HG03039 (cell line): ENCODE data around the gene FFAR1.

Experiments
- ATAC-seq: cut with Tn5 transposase; IDR thresholded peaks from one replicate; pipeline ENCODE4 v1.9.1; 2021; ENCODE audit warnings: mild to moderate bottlenecking, moderate library complexity; ENCODE audit not compliant: unreplicated experiment

FFAR1 gene

DNA sequence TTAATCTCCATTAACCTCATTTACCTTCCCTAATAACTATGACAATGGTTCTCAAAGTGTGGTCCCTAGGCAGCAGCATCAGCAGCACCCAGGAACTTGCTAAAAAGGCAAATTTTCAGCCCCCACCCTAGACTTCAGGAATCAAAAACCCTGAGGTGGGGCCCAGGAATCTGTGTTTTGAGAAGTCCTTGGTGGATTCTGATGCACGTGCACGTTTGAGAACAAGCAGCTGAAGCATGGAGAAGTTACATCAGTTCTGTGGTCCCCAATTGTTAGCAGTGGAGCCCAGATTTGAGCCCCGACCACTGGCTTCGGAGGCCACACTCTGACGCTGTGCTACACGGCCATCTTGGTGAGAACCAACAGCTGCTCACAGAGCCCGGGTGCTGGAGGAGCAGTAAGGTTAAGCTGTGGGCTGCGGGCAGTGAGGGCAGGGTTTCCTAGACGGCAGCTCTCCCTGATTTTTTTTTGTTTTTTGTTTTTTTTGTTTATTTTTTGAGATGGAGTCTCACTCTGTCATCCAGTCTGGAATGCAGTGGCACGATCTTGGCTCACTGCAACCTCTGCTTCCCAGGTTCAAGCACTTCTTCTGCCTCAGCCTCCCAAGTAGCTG lies 32.7 kb upstream of the FFAR1 start:
- no peak for ATAC-seq

DNA sequence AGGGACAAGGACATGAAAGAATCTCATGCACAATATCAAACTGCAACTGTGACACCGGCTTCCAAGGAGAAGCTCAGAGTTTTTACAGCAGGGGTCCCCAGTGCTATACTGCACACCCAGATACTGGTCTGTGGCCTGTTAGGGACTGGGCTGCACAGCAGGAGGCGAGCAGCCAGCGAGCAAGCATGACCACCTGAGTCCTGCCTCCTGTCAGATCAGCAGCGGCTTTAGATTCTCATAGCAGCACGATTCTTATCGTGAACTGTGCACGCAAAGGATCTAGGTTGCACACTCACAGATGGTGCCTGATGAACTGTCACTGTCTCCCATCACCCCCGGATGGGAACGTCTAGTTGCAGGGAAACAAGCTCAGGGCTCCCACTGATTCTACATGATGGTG lies 31.8 kb upstream of the FFAR1 start:
- no peak for ATAC-seq

DNA sequence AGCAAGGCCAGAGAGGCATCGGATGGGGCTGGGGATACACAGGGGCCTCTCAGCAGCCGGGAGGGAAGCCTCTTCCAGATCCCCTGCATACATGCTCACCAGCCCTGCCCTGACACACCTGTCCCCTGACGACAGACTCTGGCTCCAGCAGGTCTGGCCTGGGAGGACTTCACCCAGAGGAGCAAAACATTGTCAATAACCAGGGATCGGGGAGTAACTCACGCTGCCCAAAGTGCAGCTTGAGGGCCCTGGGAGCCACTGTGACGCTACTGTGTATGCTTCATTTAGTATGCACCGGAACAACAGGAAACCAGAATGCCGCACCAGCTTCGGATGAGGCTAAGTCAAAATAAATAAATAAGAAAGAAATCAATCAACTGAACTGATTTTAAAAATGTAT lies 31.1 kb upstream of the FFAR1 start:
- no peak for ATAC-seq

DNA sequence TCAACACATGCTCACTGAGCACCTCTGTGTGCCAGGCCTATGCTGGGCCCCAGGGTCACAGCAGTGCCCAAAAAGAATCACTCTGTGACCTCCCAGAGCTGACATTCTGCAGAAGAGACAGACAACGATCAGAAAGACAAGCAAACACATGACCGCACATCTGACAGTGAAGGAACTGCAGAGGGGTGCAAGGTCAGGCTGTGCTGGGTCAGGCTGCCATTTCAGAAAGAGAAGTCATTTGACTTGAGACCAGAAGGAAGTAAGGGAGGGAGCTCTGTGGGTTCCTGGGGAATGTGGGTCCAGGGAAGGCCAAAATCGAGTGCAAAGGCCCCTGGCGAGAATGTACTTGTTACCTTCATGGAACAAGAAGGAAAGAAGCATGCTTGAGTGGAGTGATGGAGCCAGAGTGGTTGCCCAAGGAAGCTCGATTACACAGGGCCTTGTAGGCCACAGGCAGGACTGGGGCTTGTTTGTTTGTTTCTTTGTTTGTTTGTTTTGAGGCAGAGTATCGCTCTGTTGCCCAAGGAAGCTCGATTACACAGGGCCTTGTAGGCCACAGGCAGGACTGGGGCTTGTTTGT lies 30.1 kb upstream of the FFAR1 start:
- no peak for ATAC-seq

DNA sequence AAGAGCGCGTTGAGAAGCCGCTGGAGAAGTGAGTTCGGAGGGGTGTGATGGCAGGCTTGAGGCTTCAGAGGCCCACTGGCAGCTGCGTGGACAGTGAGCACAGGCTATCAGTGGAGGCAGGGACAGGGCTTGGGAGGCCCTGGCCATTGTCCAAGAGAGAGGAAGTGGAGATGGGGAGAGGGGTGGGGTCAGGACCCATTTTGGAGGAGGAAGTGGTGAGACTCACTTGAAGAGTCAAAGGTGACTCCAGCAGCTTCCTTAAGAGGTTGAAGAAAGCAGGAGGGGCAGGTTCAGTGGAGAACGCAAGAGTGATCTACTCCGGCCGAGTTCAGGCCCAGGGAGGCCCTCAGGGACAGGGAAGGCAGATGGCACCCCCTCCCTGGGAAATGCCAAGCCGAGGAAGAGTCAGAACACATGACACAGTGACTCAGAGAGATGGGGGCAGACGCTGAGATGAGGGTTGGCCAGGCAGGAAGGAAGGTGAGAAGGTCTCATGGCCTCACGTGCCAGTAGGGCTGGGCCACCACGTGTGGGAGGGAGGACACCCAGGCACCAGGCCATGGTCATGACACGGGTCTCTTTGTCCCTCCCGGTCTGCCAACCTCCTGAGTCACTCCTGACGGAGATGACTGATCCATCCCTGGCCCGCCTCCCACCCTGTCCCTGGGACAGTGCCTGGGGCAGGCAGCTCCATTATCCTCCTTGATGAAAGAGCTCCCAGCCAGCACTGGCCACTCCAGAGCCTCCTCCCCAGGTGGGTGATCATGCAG lies 28.8 kb upstream of the FFAR1 start:
- ATAC-seq, result no peak

DNA sequence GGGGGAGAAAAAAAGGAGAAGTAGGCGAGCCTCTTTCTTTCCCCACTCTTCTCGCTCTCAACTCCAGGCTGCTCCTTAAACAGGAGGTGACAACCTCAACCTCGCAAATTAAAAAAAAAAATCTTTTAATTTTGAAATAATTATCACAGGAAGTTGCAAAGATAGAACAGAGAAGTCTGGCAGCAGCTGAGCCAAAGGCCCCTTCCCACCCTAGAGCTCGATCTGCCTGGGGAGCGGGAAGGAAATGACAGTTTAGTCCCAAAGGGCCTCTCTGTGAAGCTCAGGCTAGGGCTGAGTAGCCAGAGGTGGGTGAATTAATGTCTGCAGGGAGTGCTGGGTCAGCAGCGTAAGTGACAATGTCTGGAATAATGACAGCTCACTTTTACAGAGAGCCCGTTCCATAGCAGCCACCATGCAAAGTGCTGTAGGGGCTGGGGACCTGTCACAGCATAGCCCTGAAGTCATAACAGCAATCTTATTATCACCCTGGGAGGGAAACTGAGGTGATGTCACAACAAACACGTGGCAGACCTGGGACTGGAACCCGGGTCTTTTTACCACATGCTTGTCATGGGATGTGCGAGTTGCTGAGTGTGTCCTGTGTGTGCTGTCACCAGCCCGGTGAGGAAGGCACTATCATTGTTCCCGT lies 27.5 kb upstream of the FFAR1 start:
- ATAC-seq, result no peak

DNA sequence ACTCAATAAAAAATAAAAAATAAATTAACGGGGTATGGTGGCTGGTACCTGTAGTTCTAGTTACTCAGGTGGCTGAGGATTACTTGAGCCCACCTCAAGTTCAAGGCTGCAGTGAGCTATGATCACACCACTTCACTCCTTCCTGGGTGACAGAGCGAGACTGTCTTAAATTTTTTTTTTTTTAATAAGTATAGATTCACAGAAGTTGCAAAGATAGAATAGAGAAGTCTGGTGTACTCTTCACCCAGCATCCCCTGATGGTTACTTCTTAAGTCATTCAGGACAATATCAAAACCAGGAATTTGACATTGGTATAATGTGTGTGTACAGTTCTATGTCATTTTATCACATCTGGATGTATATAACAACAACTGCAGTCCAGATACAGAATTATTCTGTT lies 26.4 kb upstream of the FFAR1 start:
- no peak for ATAC-seq

DNA sequence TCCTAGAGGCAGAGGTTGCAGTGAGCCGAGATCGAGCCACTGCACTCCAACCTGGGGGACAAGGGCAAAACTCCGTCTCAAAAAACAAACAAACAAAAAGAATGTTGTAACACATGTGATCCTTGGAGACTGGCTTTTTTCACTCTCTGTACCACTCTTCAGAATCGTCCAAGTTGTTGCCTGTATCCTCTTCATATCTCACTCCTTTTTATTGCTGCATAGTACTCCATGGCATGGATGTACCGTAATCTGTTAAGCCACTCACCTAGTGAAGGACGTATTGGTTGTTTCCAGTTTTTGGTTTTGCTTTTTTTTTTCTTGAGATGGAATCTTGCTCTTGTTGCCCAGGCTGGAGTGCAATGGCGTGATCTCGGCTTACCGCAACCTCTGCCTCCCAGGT lies 25.7 kb upstream of the FFAR1 start:
- ATAC-seq, result no peak

DNA sequence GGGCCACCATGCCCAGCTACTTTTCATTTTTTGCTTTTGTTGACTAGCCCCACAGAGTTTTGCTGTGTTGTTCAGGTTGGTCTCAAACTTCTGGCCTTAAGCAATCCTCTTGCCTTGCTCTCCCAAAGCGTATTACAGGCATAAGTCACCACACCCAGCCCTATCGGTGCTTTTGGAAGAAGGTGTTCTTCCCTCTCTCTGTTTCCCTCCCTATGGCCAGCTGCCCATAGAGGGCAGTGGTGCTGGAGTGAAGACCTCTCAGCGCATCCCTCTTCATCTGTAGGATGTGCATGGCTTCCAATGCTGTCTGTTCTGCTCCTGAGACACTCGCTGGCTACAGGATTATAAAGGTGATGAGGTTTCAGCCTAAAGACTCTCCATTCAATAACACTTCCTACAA lies 20.1 kb upstream of the FFAR1 start:
- ATAC-seq, result no peak

DNA sequence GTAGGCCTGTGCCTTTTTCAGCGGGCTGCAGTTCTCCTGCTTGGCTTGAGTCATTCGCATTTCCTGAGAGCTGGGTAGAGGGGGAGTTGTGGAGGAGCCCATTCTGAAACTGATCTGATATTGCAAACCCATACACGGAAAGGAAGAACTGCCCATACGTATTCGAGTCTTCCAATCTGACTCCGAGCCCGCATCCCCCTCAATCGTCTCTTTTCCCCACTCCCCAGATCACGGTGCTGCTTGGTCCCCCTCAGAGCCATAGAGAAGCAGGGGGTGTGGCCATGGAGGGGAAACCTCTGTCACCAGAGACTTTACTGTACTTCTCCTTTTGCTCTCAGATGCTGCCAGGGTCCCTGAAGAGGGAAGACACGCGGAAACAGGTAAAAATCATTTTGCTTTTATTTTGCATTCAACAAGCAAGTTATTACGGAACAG lies 18.8 kb upstream of the FFAR1 start, which contains the start of gene CD22:
Gene CD22 (plus strand): TSS at position 337 of the 435 bp plus-strand sequence. CDS start 2,854 bp downstream, outside the sequence.
- ATAC-seq, result no peak

DNA sequence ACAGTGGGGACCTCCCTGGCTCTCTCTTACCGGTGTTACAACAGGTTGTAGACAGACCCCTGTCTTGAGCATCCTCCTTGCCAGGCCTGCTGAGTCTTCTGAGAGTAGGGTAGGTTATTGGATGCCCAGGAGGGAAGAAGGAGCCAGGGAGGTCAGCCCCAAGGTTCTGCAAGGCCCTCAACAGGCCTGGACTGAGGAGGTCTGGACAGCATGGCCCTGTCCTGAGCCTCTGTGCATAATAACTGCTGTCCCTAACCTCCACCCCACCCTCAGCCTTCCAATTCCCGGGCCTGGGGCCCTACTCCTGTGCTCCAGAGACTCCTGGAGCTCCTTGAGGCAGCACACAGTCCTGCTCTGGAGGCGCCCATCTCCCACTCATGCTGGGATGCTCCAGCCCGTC lies 18.4 kb upstream of the FFAR1 start:
- ATAC-seq, result no peak

DNA sequence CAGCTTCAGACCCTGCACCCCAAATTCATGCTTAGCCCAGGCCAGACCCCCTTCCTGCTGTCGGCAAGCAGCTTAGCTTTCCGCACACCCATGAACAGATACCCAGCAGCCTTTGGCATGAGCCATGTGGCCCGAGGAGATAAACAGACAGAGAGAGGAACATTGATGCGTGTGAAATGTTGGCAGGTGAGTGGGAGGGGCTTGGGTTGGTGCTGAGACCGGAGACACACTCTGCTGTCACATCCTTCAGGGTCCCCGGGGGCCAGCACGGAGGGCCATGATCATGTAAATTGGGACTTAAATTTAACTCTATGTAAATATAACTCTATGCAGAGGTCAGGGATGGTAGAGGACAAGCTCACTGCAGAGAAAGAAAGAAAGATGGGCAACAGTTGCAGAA lies 17.2 kb upstream of the FFAR1 start:
- ATAC-seq, result no peak

DNA sequence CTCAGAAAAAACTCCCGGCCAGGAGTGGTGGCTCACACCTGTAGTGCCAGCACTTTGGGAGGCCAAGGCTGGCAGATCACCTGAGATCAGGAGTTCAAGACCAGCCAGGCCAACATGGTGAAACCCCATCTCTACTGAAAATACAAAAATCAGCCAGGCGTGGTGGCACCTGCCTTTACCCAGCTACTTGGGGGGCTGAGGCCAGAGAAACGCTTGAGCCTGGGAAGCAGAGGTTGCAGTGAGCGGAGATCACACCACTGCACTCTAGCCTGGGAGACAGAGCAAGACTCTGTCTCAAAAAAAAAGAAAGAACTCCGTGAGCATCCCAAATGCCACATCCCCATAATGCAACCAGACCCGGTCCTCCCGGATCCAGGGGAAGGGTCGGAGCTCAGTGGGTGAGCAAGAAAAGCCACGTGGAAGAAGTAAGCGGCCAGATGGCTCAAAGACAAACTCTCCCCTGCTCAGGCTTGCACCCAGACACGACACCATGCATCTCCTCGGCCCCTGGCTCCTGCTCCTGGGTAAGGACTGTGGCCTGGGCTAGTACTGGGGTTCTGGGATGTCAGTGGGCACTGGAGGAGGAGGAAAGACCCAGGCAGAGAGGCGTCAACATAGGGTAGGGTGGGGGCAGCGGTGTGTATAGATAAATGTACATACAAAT lies 16.0 kb upstream of the FFAR1 start:
- no peak for ATAC-seq

DNA sequence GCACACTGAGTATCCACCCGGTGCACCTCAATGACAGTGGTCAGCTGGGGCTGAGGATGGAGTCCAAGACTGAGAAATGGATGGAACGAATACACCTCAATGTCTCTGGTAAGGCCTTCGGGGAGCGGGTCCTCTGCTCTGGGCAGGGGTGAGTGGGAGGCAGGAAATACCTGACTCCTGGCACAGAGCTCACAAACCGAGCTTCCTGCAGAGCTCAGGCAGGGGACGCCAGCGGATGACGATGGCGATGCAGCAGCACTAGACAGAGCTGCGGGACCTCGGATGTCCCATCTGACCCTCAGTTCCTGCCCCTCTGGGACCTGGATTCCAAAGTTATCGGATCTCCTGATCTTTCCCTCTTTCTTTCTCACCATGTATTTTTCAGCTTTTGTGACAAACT lies 14.9 kb upstream of the FFAR1 start:
- no peak for ATAC-seq

DNA sequence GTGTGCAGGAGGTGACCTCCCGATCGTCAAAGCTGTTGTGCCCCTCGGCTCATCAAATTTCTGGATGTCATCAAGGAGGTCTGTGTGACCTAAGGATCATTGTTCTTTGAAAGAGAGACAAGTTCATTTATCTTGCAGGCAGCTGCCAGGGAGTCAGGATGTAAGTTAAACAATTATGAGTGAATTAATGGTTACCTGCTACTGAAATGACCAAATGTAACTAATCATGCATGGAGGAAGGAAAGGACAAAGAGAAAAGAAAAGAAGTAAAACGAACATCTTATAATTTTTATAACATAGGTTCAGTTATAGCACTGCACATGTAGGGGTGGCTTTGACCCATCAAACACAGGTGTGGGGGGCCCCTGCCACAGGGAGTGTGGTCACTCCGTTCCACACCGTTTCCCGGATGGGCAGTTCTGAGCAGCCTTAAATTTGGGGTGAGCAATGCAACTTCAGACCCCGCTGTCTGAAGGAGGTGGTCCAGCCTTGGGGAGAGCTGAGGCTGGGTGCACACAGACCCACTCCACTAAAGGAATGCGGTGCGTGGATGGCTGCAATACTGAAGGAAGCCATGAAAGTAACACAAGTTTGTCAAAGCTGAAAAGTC lies 13.5 kb upstream of the FFAR1 start:
- ATAC-seq, result no peak

DNA sequence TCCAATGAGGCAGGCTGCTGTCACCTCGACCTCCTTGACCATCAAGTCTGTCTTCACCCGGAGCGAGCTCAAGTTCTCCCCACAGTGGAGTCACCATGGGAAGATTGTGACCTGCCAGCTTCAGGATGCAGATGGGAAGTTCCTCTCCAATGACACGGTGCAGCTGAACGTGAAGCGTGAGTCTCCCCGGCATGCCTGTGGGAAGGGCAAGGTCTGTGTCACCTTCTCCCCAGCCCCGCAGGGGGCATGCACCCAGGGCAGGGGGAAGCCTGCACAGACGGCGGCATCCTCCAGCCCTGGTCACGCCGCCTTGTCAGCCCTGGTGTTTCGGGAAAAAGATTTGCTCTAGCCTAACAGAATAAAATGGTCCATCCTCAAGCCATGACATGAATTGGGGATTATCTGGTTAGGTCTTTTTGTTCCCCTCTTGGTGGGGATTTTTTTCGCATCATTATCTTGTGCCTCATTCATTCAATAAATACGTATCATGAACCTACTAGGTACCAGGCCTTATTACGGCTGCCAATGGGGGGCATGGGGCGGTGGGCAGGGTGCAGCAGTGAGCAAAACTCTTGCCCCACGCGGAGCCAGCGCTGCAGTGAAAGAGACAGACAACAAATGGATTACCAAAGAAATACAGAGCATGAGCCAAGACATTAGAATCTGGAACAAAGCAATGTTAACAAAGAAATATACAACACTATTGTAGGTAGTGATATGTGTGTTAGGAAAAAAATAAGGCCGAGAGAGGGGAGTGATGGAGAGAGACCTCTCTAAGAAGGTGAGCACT lies 11.3 kb upstream of the FFAR1 start:
- no peak for ATAC-seq

DNA sequence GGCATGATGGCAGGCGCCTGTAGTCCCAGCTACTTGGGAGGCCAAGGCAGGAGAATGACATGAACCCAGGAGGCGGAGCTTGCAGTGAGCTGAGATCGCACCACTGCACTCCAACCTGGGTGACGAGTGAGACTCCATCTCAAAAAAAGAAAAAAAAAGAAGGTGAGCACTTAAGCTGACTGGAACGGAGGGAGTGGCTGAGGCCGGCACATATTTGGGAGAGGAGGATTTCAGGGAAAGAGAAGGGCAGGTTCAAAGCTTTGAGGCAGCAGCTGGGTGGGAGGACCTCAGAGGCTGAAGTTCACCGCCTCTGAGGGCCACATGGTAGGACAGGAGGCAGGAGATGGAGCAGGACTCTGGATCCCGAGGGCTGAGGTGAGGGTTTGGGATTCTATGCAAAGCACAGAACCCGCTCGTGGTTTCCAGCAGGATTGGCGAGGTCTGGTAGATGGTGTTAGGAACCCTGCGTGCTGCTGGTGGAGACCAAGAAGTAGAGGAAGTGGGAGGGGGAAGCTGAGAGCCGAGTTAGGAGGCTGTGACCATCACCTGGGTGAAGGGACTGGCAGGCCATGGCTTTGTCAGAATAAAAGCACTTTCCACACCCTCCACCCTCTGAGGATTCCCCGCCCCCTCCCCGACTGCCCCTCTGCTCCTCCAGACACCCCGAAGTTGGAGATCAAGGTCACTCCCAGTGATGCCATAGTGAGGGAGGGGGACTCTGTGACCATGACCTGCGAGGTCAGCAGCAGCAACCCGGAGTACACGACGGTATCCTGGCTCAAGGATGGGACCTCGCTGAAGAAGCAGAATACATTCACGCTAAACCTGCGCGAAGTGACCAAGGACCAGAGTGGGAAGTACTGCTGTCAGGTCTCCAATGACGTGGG lies 10.4 kb upstream of the FFAR1 start:
- no peak for ATAC-seq

DNA sequence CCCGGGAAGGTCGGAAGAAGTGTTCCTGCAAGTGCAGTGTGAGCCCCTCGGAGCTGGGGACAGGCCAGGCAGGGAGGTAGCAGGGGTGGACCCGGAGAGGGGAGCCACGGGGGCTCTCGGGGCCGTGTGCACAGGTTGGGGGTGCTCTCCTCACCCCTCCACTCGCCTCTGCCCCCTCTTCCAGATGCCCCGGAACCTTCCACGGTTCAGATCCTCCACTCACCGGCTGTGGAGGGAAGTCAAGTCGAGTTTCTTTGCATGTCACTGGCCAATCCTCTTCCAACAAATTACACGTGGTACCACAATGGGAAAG lies 9.8 kb upstream of the FFAR1 start:
- ATAC-seq, result no peak

DNA sequence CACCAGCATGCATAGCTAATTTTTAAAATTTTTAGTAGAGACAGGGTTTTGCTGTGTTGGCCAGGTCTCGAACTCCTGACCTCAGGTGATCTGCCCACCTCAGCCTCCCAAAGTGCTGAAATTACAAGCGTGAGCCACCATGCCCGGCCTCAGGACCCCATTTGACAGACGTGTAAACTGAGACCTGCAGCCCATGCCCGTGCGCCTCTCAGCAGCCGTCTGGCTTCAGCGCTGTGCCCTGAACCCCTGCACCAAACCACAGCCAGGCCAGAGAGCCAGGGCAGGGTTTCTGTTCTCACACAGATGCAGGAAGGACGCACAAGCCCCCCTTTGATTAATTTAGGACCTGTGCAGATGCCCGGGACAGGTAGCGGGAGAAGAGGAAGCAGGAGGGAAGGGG lies 7.3 kb upstream of the FFAR1 start:
- no peak for ATAC-seq
